H1 (cell line): ENCODE results near the gene SLC9C2. TPM values are rescaled to one million over a fixed set of nuclear protein-coding genes. Genes with fewer than 3 reads are reported as not detected.
"Not testable (repeated sequence)": the region's sequence is repeated elsewhere in the genome, so short reads cannot be mapped to it uniquely, and the experiment has no call there.

Experiments used
- CTCF ChIA-PET: fragments of 300-600 bp; sonication (Branson Sonifier 250); formaldehyde crosslinking; loops from one replicate; lab custom pipeline; 2021; ENCODE audit not compliant: partially characterized antibody; lab: Charles Lee
- POLR2A ChIA-PET: fragments of 300-600 bp; sonication (Branson Sonifier 250); formaldehyde crosslinking; loops from one replicate; lab custom pipeline; 2021; ENCODE audit warnings: inconsistent platforms; ENCODE audit not compliant: partially characterized antibody; lab: Charles Lee
- DNase-seq, 2 experiments: peaks; one replicate each; pipeline versions ENCODE4 v3.0.0 to v3.0.0-alpha.2; 2010 to 2022; ENCODE audit warnings: low spot score in 2 of 2, low read depth in 1 of 2, mixed read lengths in 1 of 2
- FAIRE-seq: peaks from 2 replicates; lab custom pipeline; 2011; peaks lifted over from hg19 to GRCh38; lab: Jason Lieb, UNC
- H2AFZ ChIP-seq: 2 replicates; pipeline ENCODE4 v1.8.1; 2012; ENCODE audit warnings: low read length, inconsistent platforms
- H2AK5ac ChIP-seq: 2 replicates; pipeline ENCODE4 v1.6.1; 2013; ENCODE audit warnings: low read depth, low read length
- H2BK120ac ChIP-seq: replicated peaks from 2 replicates; pipeline ENCODE3; 2013; ENCODE audit warnings: low read depth, low read length, inconsistent platforms
- H2BK12ac ChIP-seq: 2 replicates; pipeline ENCODE4 v1.6.1; 2013; ENCODE audit warnings: low read depth, low read length
- H2BK15ac ChIP-seq: 2 replicates; pipeline ENCODE4 v1.6.1; 2013; ENCODE audit warnings: low read length
- H2BK20ac ChIP-seq: 2 replicates; pipeline ENCODE4 v1.6.1; 2013; ENCODE audit warnings: low read length
- H2BK5ac ChIP-seq: 2 replicates; pipeline ENCODE4 v1.6.1; 2013; ENCODE audit warnings: low read depth, low read length
- H3K14ac ChIP-seq: 2 replicates; pipeline ENCODE4 v1.6.1; 2013; ENCODE audit warnings: inconsistent platforms; ENCODE audit not compliant: insufficient read length
- H3K18ac ChIP-seq: 2 replicates; pipeline ENCODE4 v1.6.1; 2013; ENCODE audit warnings: low read length; ENCODE audit errors: extremely low read depth
- H3K23ac ChIP-seq: 2 replicates; pipeline ENCODE4 v1.6.1; 2013; ENCODE audit warnings: inconsistent platforms; ENCODE audit not compliant: insufficient read length
- H3K23me2 ChIP-seq: 2 replicates; pipeline ENCODE4 v1.6.1; 2013; ENCODE audit warnings: low read depth, low read length
- H3K27ac ChIP-seq: 2 replicates; pipeline ENCODE4 v1.6.1; 2011; ENCODE audit warnings: low read depth, low read length, inconsistent platforms
- H3K27me3 ChIP-seq, 4 experiments: replicated peaks in 1 of 4; 1 replicate in 1 of 4; 2 replicates in 3 of 4; pipeline versions ENCODE4 v1.6.1 to v1.8.1; 2011 to 2013; ENCODE audit warnings: low read length in 3 of 4, mild to moderate bottlenecking in 3 of 4, inconsistent platforms in 2 of 4, mixed read lengths in 2 of 4, moderate library complexity in 1 of 4; ENCODE audit not compliant: control insufficient read depth in 3 of 4, insufficient read depth in 3 of 4; ENCODE audit errors: extremely low read depth in 1 of 4
- H3K36me3 ChIP-seq, 4 experiments: 2 replicates each; pipeline versions ENCODE4 v1.6.1 to v1.8.1; 2011 to 2013; ENCODE audit warnings: mild to moderate bottlenecking in 4 of 4, low read length in 3 of 4, moderate library complexity in 2 of 4, control low read depth in 1 of 4, inconsistent platforms in 1 of 4; ENCODE audit not compliant: insufficient read depth in 4 of 4, control insufficient read depth in 2 of 4
- H3K4ac ChIP-seq: replicated peaks from 2 replicates; pipeline ENCODE3; 2013; ENCODE audit warnings: low read length, low read depth, mixed read lengths, inconsistent platforms; ENCODE audit not compliant: insufficient read length
- H3K4me1 ChIP-seq, 4 experiments: replicated peaks in 1 of 4; 1 replicate in 1 of 4; 2 replicates in 3 of 4; pipeline versions ENCODE4 v1.6.1 to v1.8.1; 2011 to 2013; ENCODE audit warnings: low read length in 3 of 4, inconsistent platforms in 2 of 4, mixed read lengths in 1 of 4; ENCODE audit not compliant: insufficient read depth in 4 of 4, control insufficient read depth in 3 of 4
- H3K4me2 ChIP-seq, 2 experiments: 2 replicates each; pipeline versions ENCODE4 v1.6.1 to v1.8.1; 2011 to 2013; ENCODE audit warnings: low read depth in 2 of 2, low read length in 2 of 2, control low read depth in 1 of 2, inconsistent platforms in 1 of 2, mild to moderate bottlenecking in 1 of 2; ENCODE audit not compliant: insufficient read depth in 1 of 2
- H3K4me3 ChIP-seq, 4 experiments: fragments of 200-600, 300-600 bp in 1 of 4; sonication (generic), shearing (Covaris generic), sonication (Bioruptor Twin) in 1 of 4; 2 replicates each; pipeline versions ENCODE4 v1.5.1 to v1.8.1; 2011 to 2016; ENCODE audit warnings: low read length in 4 of 4, low read depth in 3 of 4, control low read depth in 2 of 4, inconsistent platforms in 2 of 4, mild to moderate bottlenecking in 2 of 4, mixed read lengths in 1 of 4, moderate library complexity in 1 of 4; ENCODE audit not compliant: insufficient read depth in 2 of 4; ENCODE audit errors: extremely low read depth in 1 of 4
- H3K56ac ChIP-seq: replicated peaks from 2 replicates; pipeline ENCODE3; 2013; ENCODE audit warnings: low read depth, mild to moderate bottlenecking, mixed read lengths, low read length, inconsistent platforms; ENCODE audit not compliant: insufficient read length
- H3K79me1 ChIP-seq: 2 replicates; pipeline ENCODE4 v1.6.1; 2013; ENCODE audit warnings: low read depth, low read length, control low read depth
- H3K79me2 ChIP-seq, 2 experiments: 2 replicates each; pipeline versions ENCODE4 v1.6.1 to v1.8.1; 2012 to 2013; ENCODE audit warnings: low read length in 2 of 2, mild to moderate bottlenecking in 2 of 2, inconsistent platforms in 1 of 2; ENCODE audit not compliant: insufficient read depth in 2 of 2, control insufficient read depth in 1 of 2
- H3K9ac ChIP-seq, 4 experiments: replicated peaks in 1 of 4; 1 replicate in 1 of 4; 2 replicates in 3 of 4; pipeline versions ENCODE4 v1.6.1 to v1.8.1; 2011 to 2013; ENCODE audit warnings: low read depth in 3 of 4, low read length in 3 of 4, control low read depth in 2 of 4, mild to moderate bottlenecking in 2 of 4, moderate library complexity in 2 of 4, inconsistent platforms in 1 of 4; ENCODE audit errors: extremely low read depth in 1 of 4
- H3K9me3 ChIP-seq, 2 experiments: 2 replicates each; pipeline versions ENCODE4 v1.6.1 to v1.8.1; 2012 to 2013; ENCODE audit warnings: mild to moderate bottlenecking in 2 of 2, moderate library complexity in 2 of 2, control low read depth in 1 of 2, inconsistent platforms in 1 of 2, low read depth in 1 of 2, low read length in 1 of 2, mixed read lengths in 1 of 2; ENCODE audit not compliant: insufficient read depth in 2 of 2
- H4K20me1 ChIP-seq, 2 experiments: replicated peaks in 1 of 2; 2 replicates each; pipeline versions ENCODE3 to v1.8.1; 2011 to 2013; ENCODE audit warnings: inconsistent platforms in 2 of 2, low read length in 2 of 2, mild to moderate bottlenecking in 1 of 2; ENCODE audit not compliant: insufficient read depth in 2 of 2, control insufficient read depth in 1 of 2
- H4K5ac ChIP-seq: 2 replicates; pipeline ENCODE4 v1.6.1; 2013; ENCODE audit warnings: low read length, low read depth, mixed read lengths, inconsistent platforms; ENCODE audit not compliant: insufficient read length
- H4K8ac ChIP-seq: 2 replicates; pipeline ENCODE4 v1.8.0; 2013; ENCODE audit warnings: mild to moderate bottlenecking, moderate library complexity, low read length, inconsistent platforms; ENCODE audit not compliant: insufficient read depth; ENCODE audit errors: extremely low read depth
- H4K91ac ChIP-seq: replicated peaks from 2 replicates; pipeline ENCODE3; 2013; ENCODE audit warnings: low read length, mixed read lengths, inconsistent platforms; ENCODE audit not compliant: insufficient read length
- WGBS, 2 experiments: shearing (Covaris generic) in 1 of 2; methylation state at CpG; one replicate each; pipeline versions ENCODE4 v1.1.6 to v1.1.7; 2013 to 2015; ENCODE audit warnings: low lambda C conversion rate in 2 of 2, mixed read lengths in 2 of 2, inconsistent platforms in 1 of 2, low coverage in 1 of 2, missing lambda C conversion rate in 1 of 2; ENCODE audit not compliant: insufficient replicate concordance in 2 of 2, insufficient coverage in 1 of 2, insufficient read length in 1 of 2; ENCODE audit errors: extremely low coverage in 1 of 2, missing lambda C conversion rate in 1 of 2; 5-methylcytosine and 5-hydroxymethylcytosine counted together
- polyA plus RNA-seq, 7 experiments: library from polyadenylated mRNA; depleted of rRNA in 3 of 7; stranded (reverse) in 5 of 7; unstranded in 2 of 7; fragments of >200 nt in 5 of 7; fragments of 200-250 nt in 2 of 7; gene quantifications; 1 replicate in 5 of 7; 2 replicates in 1 of 7; 4 replicates in 1 of 7; pipeline versions ENCODE4 v1.2.1 to v1.2.3, GENCODE V29; 2011 to 2013; ENCODE audit warnings: missing spikeins in 2 of 7, mixed read lengths in 2 of 7
- total RNA-seq: library from RNA; stranded (reverse); fragmentation: NEBNext Ultra II Directional; extraction: Animal tissue kit (Norgen Biotek cat#: 25700); gene quantifications from 2 replicates; pipeline ENCODE4 v1.2.1, GENCODE V29; 2021

Gene SLC9C2
- total and polyA plus RNA-seq, 2 of the 8 experiments (the other 6 are each of a cell fraction or from before 2014, with no cell fraction given), result not detected

DNA sequence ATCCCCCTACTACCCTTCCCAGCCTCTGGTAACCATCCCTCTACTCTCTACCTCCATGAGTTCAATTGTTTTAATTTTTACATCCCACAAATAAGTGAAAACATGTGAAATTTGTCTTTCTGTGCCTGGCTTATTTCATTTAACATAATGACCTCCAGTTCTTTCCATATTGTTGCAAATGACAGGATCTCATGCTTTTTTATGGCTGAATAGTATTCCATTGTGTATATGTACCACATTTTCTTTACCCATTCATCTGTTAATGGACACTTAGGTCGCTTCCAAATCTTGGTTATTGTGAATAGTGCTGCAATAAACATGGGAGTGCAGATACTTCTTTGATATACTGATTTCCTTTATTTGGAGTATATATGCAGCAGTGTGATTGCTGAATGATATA is 39.0 kb downstream of the SLC9C2 start:
- H2BK12ac ChIP-seq, POLR2A ChIA-PET, H3K79me2 ChIP-seq, H3K36me3 ChIP-seq, CTCF ChIA-PET, H2BK20ac ChIP-seq, H3K9me3 ChIP-seq, H2AFZ ChIP-seq, H3K79me1 ChIP-seq, H3K18ac ChIP-seq, H3K4me2 ChIP-seq, H3K56ac ChIP-seq, H3K27ac ChIP-seq, H2BK120ac ChIP-seq, H3K4me3 ChIP-seq, H3K27me3 ChIP-seq, H3K4me1 ChIP-seq, H2AK5ac ChIP-seq, H2BK5ac ChIP-seq, DNase-seq, H4K20me1 ChIP-seq, H3K23me2 ChIP-seq, FAIRE-seq, H3K23ac ChIP-seq, H4K8ac ChIP-seq, H3K9ac ChIP-seq, H3K14ac ChIP-seq, H4K91ac ChIP-seq, H2BK15ac ChIP-seq, H4K5ac ChIP-seq, H3K4ac ChIP-seq: not testable (repeated sequence)
- 100% methylated on average over 1 of the region's 1 CpG; no CpG with 5 or more reads in 1 of the 2 experiments for WGBS, 2 experiments
